GM21526 (cell line): Measurements from ENCODE around the gene GLI1.
"Not testable (repeated sequence)": the region's sequence is repeated elsewhere in the genome, so short reads cannot be mapped to it uniquely, and the experiment has no call there.

ENCODE experiments used
- ATAC-seq: cut with Tn5 transposase; IDR thresholded peaks from one replicate; pipeline ENCODE4 v1.9.1; 2021; ENCODE audit warnings: moderate library complexity; ENCODE audit not compliant: unreplicated experiment, low FRiP score

GLI1 gene

DNA sequence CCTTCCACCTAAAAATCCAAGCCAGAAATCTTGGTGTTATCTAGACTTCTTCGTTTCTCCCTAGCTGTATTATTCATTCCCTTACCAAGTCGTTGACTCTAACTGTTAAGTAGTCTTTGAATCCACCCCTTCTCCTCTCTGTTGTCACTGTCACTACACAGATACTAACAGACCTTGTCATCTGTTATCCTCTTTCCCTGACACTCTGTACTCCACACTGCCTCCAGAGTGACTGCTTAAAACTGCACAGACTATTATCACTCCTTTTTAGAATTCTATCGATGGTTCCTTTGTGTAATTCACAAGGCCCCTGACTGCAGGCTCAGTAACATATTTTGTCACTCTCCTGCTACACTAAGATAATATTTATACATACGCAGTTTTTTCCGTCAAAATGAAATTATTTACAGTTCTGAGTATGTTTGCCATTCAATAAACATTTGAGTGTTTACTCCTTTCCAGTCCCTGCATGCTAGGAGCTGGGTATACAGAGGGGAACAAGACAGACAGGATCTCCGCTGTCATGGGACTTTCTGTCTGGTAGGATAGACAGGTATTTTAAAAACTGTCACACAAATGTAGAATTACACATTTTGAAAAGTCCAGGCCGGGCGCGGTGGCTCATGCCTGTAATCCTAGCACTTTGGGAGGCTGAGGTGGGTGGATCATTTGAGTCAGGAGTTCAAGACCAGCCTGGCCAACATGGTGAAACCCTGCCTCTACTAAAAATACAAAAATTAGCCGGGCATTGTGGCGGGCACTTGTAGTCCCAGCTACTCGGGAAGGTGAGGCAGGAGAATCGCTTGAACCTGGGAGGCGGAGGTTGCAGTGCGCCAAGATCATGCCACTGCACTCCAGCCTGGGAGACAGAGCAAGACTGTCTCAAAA is 32.1 kb downstream of the GLI1 start:
- no peak for ATAC-seq

DNA sequence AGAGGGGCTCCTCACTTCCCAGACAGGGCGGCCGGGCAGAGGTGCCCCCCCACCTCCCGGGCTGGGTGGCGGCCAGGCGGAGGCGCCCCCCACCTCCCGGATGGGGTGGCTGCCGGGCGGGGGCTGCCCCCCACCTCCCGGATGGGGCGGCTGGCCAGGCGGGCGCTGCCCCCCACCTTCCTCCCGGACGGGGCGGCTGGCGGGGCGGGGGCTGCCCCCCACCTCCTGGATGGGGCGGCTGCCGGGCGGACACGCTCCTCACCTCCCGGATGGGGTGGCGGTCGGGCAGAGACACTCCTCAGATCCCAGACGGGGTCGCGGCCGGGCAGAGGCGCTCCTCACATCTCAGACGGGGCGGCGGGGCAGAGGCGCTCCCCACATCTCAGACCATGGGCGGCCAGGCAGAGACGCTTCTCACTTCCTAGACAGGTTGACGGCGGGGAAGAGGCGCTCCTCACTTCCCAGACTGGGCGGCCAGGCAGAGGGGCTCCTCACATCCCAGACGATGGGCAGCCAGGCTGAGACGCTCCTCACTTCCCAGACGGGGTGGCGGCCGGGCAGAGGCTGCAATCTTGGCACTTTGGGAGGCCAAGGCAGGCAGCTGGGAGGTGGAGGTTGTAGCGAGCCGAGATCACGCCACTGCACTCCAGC is 35.6 kb downstream of the GLI1 start:
- ATAC-seq = not testable (repeated sequence)

DNA sequence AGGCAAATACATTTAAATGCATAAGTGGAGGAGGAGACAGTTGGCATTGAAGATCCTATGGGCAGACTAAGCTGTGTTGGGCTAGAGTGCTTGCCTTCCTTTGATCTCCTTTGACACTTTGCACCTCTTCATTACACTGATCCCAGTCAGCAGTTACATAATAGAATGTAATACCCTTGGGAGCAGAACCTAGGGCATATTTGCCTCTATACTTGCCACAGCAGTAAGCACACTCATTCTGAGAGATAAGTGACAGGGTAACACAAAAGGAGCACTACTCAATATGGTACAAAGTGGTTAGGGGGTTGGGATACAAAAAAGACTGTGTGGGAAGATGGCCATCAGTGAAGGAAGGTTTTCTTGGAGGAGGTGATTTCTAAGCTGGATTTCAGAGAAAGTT is 37.2 kb downstream of the GLI1 start:
- no peak for ATAC-seq

DNA sequence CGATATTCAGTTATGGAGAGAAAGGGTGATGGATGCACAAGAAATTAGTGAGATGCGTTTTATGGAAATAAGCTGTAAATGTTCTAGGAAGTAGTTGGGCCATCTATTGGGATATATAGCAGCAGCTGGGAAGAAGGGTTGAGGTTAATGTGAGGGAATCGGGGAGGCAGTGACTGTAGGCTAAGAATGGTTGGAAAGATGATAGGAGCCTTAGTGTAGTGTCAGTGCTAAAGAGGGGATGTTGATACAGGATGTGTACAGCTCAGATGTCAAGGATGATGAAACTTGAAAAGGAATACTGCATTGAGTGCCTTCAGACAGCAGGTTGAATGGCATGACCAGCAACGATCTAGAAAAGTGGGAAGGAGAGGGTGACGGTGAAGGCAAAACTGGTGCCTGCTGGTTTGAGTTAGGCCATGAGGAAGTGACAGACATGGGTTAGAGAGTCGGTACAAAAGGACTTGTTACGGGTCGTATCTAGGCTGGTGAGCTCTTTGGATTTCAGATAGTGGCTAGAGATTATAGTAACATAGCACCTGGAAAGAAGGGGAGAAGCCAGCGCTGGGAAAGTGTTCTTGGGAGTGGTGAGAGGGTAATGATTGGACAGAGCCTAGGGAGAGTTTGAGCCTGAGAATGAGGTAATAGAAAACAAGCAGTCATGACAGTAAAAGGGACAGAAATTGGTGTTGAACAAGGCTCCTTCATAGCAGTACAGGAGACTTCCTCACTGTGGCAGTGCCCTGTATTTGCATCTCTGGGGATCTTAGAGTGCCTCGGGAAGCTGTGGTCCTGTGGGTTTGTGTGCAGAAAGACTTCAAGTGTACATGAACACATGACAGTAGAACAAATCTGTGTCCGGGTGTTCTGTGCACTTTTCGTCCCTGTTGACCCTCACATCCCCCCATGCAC is 37.9 kb downstream of the GLI1 start:
- no peak for ATAC-seq

DNA sequence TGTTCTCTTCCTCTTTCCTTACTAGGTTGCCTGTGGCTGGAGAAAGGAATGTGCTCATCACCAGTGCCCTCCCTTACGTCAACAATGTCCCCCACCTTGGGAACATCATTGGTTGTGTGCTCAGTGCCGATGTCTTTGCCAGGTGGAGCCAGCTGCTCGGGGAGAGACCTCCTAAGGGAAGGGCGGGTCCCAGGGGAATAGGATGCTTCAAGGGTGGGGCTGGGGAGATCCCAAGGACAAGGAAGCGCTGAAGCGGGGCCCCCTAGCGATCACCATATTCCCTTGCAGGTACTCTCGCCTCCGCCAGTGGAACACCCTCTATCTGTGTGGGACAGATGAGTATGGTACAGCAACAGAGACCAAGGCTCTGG is 38.5 kb downstream of the GLI1 start:
- no peak for ATAC-seq

DNA sequence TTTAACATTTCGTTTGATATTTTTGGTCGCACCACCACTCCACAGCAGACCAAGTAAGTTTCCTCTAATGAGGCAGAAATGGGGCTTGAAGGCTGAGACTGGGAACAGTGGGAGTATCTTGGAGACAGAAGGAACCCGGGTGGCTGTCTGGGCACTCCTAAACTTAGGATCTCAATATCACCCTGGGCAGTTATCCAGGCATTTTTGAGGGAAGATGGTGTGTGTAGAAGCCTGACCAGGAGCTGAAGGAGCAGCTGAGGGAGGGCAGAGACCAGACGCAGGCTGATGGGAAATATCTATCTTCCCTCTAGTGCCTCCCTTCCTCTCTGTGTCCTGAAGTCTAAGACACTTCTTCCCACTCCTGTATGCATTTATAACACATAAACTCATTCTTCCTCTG is 39.0 kb downstream of the GLI1 start:
- no peak for ATAC-seq

DNA sequence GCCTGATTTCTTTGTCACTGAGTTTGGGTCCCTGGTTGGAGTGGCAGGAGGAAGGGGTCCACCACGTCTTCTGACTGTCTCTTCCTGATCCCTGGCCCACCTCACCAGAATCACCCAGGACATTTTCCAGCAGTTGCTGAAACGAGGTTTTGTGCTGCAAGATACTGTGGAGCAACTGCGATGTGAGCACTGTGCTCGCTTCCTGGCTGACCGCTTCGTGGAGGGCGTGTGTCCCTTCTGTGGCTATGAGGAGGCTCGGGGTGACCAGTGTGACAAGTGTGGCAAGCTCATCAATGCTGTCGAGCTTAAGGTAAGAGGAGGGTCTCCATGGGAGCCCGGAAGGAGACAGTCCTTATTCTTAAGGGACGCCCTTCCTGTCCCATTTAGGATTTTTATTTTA is 40.6 kb downstream of the GLI1 start:
- ATAC-seq = no peak

DNA sequence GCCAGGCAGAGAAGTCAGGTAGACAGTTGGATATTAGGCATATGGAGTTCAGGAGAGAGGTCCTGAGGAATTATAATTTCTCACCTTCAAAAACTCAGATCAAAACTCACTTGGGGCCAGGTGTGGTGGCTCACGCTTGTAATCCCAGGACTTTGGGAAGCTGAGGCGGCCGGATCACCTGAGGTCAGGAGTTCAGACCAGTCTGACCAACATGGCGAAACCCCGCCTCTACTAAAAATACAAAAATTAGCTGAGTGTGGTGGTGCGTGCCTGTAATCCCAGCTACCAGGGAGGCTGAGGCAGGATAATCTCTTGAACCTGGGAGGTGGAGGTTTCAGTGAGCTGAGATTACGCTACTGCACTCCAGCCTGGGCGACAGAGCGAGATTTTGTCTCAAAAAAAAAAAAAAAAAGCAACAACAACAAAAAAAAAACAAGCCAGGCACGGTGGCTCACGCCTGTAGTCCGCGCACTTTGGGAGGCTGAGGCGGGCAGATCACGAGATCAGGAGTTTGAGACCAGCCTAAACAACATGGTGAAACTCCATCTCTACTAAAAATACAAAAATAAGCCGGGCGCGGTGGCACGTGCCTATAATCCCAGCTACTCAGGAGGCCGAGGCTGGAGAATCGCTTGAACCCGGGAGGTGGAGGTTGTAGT is 42.9 kb downstream of the GLI1 start:
- not testable (repeated sequence) for ATAC-seq

DNA sequence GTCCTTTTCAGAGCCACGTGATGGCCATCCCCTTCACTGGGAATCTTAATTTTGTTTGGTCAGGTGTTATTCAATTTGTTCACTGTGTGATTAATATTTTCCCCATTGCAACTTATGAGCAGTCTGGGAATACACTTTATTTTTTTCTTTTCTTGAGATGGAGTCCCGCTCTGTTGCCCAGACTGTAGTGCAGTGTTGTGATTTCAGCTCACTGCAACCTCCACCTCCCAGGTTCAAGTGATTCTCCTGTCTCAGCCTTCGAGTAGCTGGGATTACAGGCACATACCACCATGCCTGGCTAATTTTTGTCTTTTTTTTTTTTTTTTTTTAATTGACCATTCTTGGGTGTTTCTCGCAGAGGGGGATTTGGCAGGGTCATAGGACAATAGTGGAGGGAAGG is 47.0 kb downstream of the GLI1 start:
- ATAC-seq = not testable (repeated sequence)

DNA sequence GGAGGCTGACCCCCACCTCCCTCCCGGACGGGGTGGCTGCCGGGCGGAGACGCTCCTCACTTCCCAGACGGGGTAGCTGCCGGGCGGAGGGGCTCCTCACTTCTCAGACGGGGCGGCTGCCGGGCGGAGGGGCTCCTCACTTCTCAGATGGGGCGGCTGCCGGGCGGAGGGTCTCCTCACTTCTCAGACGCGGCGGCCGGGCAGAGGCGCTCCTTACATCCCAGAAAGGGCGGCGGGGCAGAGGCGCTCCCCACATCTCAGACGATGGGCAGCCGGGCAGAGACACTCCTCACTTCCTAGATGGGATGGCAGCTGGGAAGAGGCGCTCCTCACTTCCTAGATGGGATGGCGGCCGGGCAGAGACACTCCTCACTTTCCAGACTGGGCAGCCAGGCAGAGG is 48.2 kb downstream of the GLI1 start:
- ATAC-seq = not testable (repeated sequence)

DNA sequence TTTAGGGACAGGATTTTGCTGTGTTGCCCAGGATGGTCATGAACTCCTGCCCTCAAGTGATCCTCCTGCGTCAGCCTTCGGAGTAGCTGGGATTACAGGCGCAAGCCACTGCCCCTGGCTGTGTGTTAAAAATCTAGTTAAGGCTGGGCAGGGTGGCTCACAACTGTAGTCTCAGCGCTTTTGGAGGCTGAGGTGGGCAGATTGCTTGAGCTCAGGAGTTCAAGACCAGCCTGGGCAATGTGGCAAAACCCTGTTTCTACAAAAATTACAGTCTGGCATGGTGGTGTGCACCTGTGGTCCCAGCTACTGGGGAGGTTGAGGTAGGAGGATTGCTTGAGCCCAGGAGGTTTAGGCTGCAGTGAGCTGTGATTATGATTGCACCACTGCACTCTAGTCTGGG is 51.6 kb downstream of the GLI1 start:
- ATAC-seq = no peak

DNA sequence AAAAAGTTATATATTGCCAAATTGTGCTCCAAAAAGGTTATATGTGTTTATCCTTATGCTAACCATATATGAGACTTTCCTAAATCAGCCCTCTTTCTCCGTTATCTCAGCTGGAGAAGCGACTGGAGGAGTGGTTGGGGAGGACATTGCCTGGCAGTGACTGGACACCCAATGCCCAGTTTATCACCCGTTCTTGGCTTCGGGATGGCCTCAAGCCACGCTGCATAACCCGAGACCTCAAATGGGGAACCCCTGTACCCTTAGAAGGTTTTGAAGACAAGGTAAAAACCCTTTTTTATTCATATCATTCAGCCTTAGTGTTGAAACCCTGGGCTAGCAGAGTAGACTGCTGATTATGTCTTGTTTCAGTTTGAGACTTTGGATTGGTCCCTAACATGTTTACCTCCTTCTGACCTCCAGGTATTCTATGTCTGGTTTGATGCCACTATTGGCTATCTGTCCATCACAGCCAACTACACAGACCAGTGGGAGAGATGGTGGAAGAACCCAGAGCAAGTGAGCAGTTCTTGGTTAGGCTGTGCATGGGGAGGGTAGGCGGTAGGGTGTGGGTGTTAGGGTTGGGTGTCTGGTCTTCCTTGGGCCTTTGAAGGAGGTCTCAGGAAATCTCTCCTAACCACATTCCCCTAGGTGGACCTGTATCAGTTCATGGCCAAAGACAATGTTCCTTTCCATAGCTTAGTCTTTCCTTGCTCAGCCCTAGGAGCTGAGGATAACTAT is 52.2 kb downstream of the GLI1 start:
- ATAC-seq = no peak

DNA sequence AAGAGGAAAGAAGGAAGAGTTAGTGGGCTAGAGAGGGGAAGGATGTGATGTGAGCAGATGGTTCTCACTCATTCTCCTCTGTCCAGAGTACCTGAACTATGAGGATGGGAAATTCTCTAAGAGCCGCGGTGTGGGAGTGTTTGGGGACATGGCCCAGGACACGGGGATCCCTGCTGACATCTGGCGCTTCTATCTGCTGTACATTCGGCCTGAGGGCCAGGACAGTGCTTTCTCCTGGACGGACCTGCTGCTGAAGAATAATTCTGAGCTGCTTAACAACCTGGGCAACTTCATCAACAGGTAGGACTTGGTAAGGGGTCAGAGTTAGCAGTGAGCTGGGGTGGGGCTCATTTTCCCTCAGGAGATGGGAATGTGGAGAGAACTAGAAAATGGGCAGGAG is 53.1 kb downstream of the GLI1 start:
- ATAC-seq = no peak

DNA sequence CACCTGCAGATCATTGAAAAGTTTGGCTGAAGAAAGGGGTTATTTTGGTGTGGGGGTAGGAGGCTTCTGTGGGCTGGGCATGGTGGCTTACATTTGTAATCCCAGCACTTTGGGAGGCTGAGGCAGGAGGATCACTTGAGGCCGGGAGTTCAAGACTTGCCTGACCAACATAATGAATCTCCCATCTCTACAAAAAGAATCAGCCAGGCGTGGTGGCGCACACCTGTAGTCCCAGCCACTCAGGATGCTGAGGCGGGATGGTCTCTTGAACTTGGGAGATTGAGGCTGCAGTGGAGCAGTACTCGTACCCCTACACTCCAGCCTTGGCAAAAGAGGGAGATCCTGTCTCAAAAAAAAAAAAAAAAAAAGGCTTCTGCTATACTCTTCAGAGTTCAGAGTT is 53.7 kb downstream of the GLI1 start:
- ATAC-seq = no peak

DNA sequence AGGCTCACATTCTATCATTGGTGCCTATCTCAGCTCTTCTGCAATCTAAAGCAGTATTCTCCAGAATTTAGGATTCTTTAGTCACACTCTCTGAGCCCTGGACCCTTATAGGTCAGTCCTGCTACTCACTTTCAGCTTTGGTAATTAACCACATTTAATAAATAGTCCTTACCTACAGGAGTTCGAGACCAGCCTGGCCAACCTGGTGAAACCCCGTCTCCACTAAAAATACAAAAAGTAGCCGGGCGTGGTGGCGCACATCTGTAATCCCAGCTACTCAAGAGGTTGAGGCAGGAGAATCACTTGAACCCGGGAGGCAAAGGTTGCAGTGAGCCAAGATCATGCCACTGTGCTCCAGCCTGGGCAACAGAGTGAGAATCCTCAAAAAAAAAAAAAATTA is 54.1 kb downstream of the GLI1 start:
- not testable (repeated sequence) for ATAC-seq

DNA sequence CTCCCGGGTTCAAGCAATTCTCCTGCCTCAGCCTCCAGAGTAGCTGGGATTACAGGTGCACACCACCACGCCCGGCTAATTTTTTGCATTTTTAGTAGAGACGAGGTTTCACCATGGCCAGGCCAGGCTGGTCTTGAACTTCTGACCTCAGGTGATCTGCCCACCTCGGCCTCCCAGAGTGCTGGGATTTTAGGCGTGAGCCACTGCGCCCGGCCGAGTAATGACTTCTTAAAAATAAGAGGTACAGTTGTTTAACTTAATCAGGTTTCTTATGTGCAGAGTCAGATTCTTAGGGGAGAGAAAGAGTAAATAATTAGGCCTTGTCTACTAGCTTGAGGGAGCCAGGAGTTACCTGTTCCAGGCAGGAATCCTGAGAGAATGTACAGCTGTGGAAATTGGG is 54.7 kb downstream of the GLI1 start:
- not testable (repeated sequence) for ATAC-seq

DNA sequence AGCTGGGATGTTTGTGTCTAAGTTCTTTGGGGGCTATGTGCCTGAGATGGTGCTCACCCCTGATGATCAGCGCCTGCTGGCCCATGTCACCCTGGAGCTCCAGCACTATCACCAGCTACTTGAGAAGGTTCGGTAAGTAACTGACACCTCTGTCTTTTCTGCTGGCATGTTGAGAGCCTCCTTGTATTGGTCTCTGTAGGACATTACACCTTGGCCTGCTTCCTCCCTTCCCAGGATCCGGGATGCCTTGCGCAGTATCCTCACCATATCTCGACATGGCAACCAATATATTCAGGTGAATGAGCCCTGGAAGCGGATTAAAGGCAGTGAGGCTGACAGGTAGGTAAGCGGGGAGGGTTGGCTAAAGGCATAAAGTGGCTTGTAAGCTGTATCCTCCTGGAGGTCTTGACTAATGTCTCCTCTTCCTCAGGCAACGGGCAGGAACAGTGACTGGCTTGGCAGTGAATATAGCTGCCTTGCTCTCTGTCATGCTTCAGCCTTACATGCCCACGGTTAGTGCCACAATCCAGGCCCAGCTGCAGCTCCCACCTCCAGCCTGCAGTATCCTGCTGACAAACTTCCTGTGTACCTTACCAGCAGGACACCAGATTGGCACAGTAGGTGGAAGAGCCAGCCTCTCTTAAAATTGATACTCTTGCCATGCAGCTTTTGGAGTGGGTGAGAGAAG is 55.3 kb downstream of the GLI1 start:
- no peak for ATAC-seq

DNA sequence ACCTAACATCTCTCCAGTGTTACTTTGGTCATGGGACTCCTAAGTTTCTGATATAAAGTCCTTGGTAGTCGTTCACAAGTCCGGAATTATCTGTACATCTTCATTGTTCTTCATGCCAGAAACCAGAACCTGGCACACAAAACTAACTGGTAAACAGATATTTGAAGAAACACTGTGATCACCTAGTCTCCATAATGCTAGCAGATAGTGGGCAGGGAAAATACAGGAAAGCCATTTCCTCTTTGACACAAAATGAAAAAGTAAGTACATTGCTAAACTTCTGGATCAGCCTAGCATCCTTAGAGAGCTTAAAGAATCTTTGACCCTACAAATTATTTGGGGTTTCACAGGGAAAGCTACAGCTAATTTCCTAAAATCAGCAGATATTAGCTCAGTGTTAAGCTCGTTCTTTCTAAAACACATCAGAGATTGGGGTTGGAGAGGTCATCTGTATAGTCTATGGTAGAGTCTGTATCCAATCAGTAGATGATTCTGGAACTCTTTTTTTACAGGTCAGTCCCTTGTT is 55.9 kb downstream of the GLI1 start:
- ATAC-seq = no peak

DNA sequence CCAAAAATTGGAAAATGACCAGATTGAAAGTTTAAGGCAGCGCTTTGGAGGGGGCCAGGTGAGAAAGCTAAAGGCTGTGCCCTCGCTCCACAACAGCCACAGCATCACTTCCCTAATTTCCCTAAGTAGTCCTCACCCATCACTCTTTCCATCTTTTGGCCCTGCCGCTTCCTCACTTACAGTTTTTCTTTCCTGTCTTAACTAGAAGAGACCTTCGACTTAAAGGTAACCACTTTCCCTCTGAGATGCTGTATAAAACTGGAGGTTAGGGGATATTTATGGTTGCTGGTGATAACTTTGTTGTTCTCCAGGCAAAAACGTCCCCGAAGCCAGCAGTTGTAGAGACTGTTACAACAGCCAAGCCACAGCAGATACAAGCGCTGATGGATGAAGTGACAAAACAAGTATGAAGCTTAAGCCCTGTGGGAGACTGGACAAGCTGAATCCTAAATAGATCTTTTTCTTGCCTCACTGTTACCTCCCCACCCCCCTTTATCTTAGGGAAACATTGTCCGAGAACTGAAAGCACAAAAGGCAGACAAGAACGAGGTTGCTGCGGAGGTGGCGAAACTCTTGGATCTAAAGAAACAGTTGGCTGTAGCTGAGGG is 56.5 kb downstream of the GLI1 start:
- no peak for ATAC-seq
